ENCODE data around the gene BCR.
"Not testable (repeated sequence)": the region's sequence is repeated elsewhere in the genome, so short reads cannot be mapped to it uniquely, and the experiment has no call there.

The BCR gene

DNA sequence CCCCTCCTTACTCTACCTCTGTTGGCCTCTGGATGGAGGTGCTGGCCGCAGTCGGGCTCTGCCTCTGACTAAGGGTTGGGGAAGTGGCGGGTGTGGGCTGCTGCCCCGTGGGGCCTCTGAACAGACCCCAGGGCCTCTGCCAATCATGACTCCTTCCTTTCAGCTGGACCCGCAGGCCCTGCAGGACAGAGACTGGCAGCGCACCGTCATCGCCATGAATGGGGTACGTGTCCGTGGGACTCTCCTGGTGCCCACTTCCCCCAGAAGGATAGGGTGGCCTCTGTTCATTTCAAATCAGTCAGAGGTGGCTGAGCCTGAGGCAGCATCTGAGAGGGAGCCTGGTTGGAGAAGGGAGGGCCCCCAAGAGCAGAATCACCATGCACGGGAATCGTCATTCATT lies 129.0 kb downstream of the BCR start:
- no CpG with 5 or more reads among the region's 12 CpGs for WGBS (ENCODE audit: extremely low coverage, insufficient coverage, insufficient read length)
- not testable (repeated sequence) for H3K4me2 ChIP-seq (ENCODE audit: low read length)

DNA sequence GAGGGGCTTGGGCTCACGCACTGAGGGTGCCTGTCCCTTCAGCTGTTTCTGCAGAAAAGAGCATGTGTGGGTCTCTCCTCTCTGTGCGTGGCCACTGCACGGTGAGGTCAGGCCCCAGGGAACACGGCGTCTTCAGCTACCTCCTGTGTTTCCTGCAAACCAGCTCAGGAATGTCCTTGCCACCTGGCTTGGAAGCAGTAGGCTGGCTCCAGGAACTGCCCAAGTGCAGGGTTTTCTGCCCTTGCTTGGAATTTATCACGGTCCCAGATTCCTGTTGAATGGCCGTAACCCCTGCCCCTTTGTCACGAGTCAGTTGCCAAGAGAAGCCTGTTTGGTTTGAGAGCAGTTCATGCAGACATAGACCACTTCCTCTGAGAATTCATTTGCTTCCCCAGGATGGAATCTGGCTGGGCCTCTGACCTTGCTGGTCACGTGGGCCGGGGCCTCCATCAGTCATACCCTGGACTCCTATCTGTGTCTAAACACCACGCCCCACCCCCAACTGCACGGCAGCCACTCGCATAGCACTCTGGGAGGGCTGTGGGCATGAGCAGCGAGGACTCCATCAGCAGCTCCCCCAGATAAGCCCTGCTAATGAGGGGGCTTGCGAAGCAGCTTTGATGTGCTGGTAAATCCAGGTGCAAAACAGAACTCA lies 130.3 kb downstream of the BCR start:
- not testable (repeated sequence) for H3K79me2 ChIP-seq (ENCODE audit: control insufficient read depth, insufficient read depth, low read length, poor library complexity); H3K9ac ChIP-seq (ENCODE audit: low read length); H4K8ac ChIP-seq (ENCODE audit: low read depth, low read length); H3K9me3 ChIP-seq (ENCODE audit: insufficient read depth, low read depth, low read length); H3K4me1 ChIP-seq (ENCODE audit: control insufficient read depth in 1 of 2, insufficient read depth in 2 of 2, low read length in 2 of 2); H4K12ac ChIP-seq (ENCODE audit: low read depth, low read length); H2AK5ac ChIP-seq (ENCODE audit: low read length); H3K4me2 ChIP-seq (ENCODE audit: low read length); H2BK5ac ChIP-seq (ENCODE audit: low read depth, low read length, poor library complexity); H3K14ac ChIP-seq (ENCODE audit: low read length); DNase-seq; H3K18ac ChIP-seq (ENCODE audit: low read length); H2AFZ ChIP-seq (ENCODE audit: insufficient read depth, low read length, poor library complexity); H3K23ac ChIP-seq (ENCODE audit: low read length); H3K79me1 ChIP-seq (ENCODE audit: low read length); H2BK12ac ChIP-seq (ENCODE audit: low read length); H2BK120ac ChIP-seq (ENCODE audit: insufficient read depth, low read length, poor library complexity); H3K4me3 ChIP-seq (ENCODE audit: low read depth, low read length); H3K27me3 ChIP-seq (ENCODE audit: insufficient read depth, low read length); H3K4ac ChIP-seq (ENCODE audit: low read depth, low read length); H4K91ac ChIP-seq (ENCODE audit: low read depth, low read length)
- peak overlapping the region; percentile 58 for H3K27ac ChIP-seq (ENCODE audit: low read depth, low read length)
- WGBS (ENCODE audit: extremely low coverage, insufficient coverage, insufficient read length): no CpG with 5 or more reads among the region's 15 CpGs
- peaks cover 37 to 47% of the 10 kb centered on the region in 2 experiments for H3K36me3 ChIP-seq (ENCODE audit: control insufficient read depth in 1 of 2, insufficient read depth in 2 of 2, low read length in 2 of 2)

More for the DNA sequence above, 129.0 kb downstream of the BCR start:
- H3K27ac ChIP-seq (ENCODE audit: low read depth, low read length); H3K27me3 ChIP-seq (ENCODE audit: insufficient read depth, low read length); H3K4me3 ChIP-seq (ENCODE audit: low read depth, low read length); H3K4me1 ChIP-seq (ENCODE audit: control insufficient read depth in 1 of 2, insufficient read depth in 2 of 2, low read length in 2 of 2); H3K79me2 ChIP-seq (ENCODE audit: control insufficient read depth, insufficient read depth, low read length, poor library complexity); H2AK5ac ChIP-seq (ENCODE audit: low read length); H3K23ac ChIP-seq (ENCODE audit: low read length); H2AFZ ChIP-seq (ENCODE audit: insufficient read depth, low read length, poor library complexity); DNase-seq; H3K9ac ChIP-seq (ENCODE audit: low read length); H3K4ac ChIP-seq (ENCODE audit: low read depth, low read length); H3K9me3 ChIP-seq (ENCODE audit: insufficient read depth, low read depth, low read length); H2BK5ac ChIP-seq (ENCODE audit: low read depth, low read length, poor library complexity); H4K12ac ChIP-seq (ENCODE audit: low read depth, low read length); H2BK120ac ChIP-seq (ENCODE audit: insufficient read depth, low read length, poor library complexity); H2BK12ac ChIP-seq (ENCODE audit: low read length); H3K79me1 ChIP-seq (ENCODE audit: low read length); H3K14ac ChIP-seq (ENCODE audit: low read length); H4K8ac ChIP-seq (ENCODE audit: low read depth, low read length); H3K18ac ChIP-seq (ENCODE audit: low read length); H4K91ac ChIP-seq (ENCODE audit: low read depth, low read length): not testable (repeated sequence)
- peaks cover 31 to 40% of the 10 kb centered on the region in 2 experiments for H3K36me3 ChIP-seq (ENCODE audit: control insufficient read depth in 1 of 2, insufficient read depth in 2 of 2, low read length in 2 of 2)

DNA sequence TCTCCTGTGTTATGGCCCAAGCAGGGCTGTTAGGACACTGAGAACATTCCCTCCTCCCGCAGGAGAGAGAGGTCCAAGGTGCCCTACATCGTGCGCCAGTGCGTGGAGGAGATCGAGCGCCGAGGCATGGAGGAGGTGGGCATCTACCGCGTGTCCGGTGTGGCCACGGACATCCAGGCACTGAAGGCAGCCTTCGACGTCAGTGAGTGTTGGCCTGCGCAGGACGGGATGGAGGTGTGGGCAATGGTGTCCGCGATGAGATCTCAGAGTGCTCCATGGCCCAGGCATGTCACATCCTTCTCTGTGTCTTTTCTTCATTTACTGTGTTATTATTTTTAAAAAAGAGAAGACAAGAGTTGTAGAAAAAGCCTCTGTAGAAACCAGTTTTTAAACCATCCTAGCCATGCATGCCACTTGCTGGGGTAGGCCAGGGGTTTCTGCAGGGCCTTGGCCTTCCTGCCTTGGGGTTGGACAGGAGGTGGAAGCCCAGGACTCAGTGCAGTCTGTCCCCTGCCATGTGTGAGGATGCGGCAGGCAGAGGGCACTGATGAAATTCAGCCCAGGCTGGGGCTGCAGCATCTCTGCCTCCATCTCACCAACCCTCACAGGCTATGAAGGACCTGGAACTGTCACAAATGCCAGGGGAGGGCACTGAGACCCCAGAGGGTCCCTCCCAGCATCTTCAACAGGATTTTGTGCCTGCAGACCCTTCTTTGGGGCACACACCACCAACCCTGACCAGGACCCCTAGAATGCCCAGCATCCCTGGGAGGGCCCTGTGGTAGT lies 131.5 kb downstream of the BCR start:
- WGBS (ENCODE audit: extremely low coverage, insufficient coverage, insufficient read length): no CpG with 5 or more reads among the region's 18 CpGs
- H4K8ac ChIP-seq (ENCODE audit: low read depth, low read length): not testable (repeated sequence)

DNA sequence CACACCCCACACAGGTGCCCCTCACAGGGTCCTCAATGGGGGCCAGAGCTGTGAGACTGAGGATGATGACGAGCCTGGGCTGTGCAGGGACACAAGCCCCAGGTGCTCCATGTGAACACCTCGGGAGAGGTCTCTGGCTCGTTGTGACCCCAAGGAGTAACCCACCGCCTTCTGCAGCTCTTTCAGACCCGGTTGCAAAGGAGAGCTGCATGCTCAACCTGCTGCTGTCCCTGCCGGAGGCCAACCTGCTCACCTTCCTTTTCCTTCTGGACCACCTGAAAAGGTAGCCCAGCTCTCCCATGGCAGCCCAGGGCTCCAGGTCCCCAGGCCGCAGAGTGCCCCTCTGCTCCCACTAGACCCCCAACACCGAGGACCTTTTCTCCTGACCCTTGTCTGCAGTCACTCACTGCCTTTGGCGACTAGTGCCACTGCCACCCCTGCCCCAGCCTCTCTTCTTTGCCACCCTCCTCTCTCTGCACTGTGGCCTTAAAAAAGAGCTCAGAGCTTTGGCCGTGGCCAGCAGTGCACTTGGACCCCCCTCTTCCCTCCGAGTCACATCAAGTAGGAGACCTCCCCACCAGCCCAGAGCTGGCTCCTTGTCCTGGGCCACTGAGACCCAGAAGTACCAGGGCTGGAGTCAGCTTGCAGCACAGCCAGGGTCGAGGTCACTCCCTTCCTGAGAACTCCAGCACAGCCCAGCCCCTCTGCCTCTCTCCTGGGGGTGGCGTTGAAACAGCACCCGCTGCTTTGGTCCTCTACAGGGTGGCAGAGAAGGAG lies 133.7 kb downstream of the BCR start:
- Histone ChIP-seq H3K14ac (ENCODE audit: low read length) (no peak overlapping the region), H3K9me3 (ENCODE audit: insufficient read depth, low read depth, low read length) (no peaks in the 10 kb centered on the region), H2BK120ac (ENCODE audit: insufficient read depth, low read length, poor library complexity) (no peak overlapping the region), H2BK5ac (ENCODE audit: low read depth, low read length, poor library complexity) (no peak overlapping the region), H2AK5ac (ENCODE audit: low read length) (no peak overlapping the region), H3K36me3 (ENCODE audit: control insufficient read depth in 1 of 2, insufficient read depth in 2 of 2, low read length in 2 of 2) (peaks cover 31 to 41% of the 10 kb centered on the region in 2 experiments), H3K27ac (ENCODE audit: low read depth, low read length) (no peak overlapping the region), H3K4me3 (ENCODE audit: low read depth, low read length) (no peak overlapping the region), H3K9ac (ENCODE audit: low read length) (no peak overlapping the region), H3K23ac (ENCODE audit: low read length) (no peak overlapping the region), H3K79me2 (ENCODE audit: control insufficient read depth, insufficient read depth, low read length, poor library complexity) (no peaks in the 10 kb centered on the region), H4K8ac (ENCODE audit: low read depth, low read length) (no peak overlapping the region), H3K4ac (ENCODE audit: low read depth, low read length) (no peak overlapping the region), H2AFZ (ENCODE audit: insufficient read depth, low read length, poor library complexity) (no peak overlapping the region), H4K91ac (ENCODE audit: low read depth, low read length) (no peak overlapping the region), H3K4me1 (ENCODE audit: control insufficient read depth in 1 of 2, insufficient read depth in 2 of 2, low read length in 2 of 2) (peaks cover 2 to 5% of the 10 kb centered on the region in 2 experiments), H4K12ac (ENCODE audit: low read depth, low read length) (peak overlapping the region; percentile 36), H3K18ac (ENCODE audit: low read length) (no peak overlapping the region), H3K4me2 (ENCODE audit: low read length) (no peak overlapping the region), H3K27me3 (ENCODE audit: insufficient read depth, low read length) (no peaks in the 10 kb centered on the region), H3K79me1 (ENCODE audit: low read length) (peaks cover 1% of the 10 kb centered on the region), H2BK12ac (ENCODE audit: low read length) (no peak overlapping the region)
- WGBS (ENCODE audit: extremely low coverage, insufficient coverage, insufficient read length): no CpG with 5 or more reads among the region's 14 CpGs
- no peak for DNase-seq

More for the DNA sequence above, 131.5 kb downstream of the BCR start:
- not testable (repeated sequence) for H2AK5ac ChIP-seq (ENCODE audit: low read length); H4K12ac ChIP-seq (ENCODE audit: low read depth, low read length); H3K79me2 ChIP-seq (ENCODE audit: control insufficient read depth, insufficient read depth, low read length, poor library complexity); H3K4me1 ChIP-seq (ENCODE audit: control insufficient read depth in 1 of 2, insufficient read depth in 2 of 2, low read length in 2 of 2); H3K4me2 ChIP-seq (ENCODE audit: low read length); H3K27me3 ChIP-seq (ENCODE audit: insufficient read depth, low read length); H3K9me3 ChIP-seq (ENCODE audit: insufficient read depth, low read depth, low read length); H3K23ac ChIP-seq (ENCODE audit: low read length); H3K27ac ChIP-seq (ENCODE audit: low read depth, low read length); H4K91ac ChIP-seq (ENCODE audit: low read depth, low read length); H2AFZ ChIP-seq (ENCODE audit: insufficient read depth, low read length, poor library complexity); H3K4ac ChIP-seq (ENCODE audit: low read depth, low read length); H3K9ac ChIP-seq (ENCODE audit: low read length); H3K79me1 ChIP-seq (ENCODE audit: low read length); H3K4me3 ChIP-seq (ENCODE audit: low read depth, low read length); H2BK5ac ChIP-seq (ENCODE audit: low read depth, low read length, poor library complexity); DNase-seq; H3K14ac ChIP-seq (ENCODE audit: low read length); H2BK120ac ChIP-seq (ENCODE audit: insufficient read depth, low read length, poor library complexity); H2BK12ac ChIP-seq (ENCODE audit: low read length)
- H3K18ac ChIP-seq (ENCODE audit: low read length): peak overlapping the region; percentile 40
- peaks cover 31 to 40% of the 10 kb centered on the region in 2 experiments for H3K36me3 ChIP-seq (ENCODE audit: control insufficient read depth in 1 of 2, insufficient read depth in 2 of 2, low read length in 2 of 2)

All from trophoblast cell (in vitro differentiated cells and primary cell).